K562 (cell line): ENCODE measurements around the gene TSGA10IP. TPM values are rescaled to one million over a fixed set of nuclear protein-coding genes. Genes with fewer than 3 reads are reported as not detected.

Experiments
- BHLHE40 ChIP-seq: IDR thresholded peaks from 2 replicates; pipeline ENCODE4 v1.6.1; 2011; ENCODE audit warnings: low read length, improper control_type of control experiment
- FOXK2 ChIP-seq, 2 experiments: fragments of 450-650 bp; IDR thresholded peaks in 1 of 2; conservative IDR thresholded peaks in 1 of 2; 2 replicates each; pipeline ENCODE4 v1.6.1; 2016; ENCODE audit warnings: low read depth in 2 of 2, mild to moderate bottlenecking in 1 of 2
- GTF2A2 ChIP-seq: IDR thresholded peaks from 2 replicates; pipeline ENCODE4 v1.6.1; 2016; ENCODE audit warnings: mild to moderate bottlenecking, missing genetic modification characterization, missing compliant biosample characterization
- HIVEP1 ChIP-seq: fragments of 250-450 bp; sonication (Bioruptor Pico); IDR thresholded peaks from 2 replicates; pipeline ENCODE4 v1.4.0; 2020; ENCODE audit warnings: mild to moderate bottlenecking
- KAT7 ChIP-seq: sonication (generic); formaldehyde crosslinking; IDR thresholded peaks from 2 replicates; pipeline ENCODE4 v1.8.0; 2022; ENCODE audit warnings: missing genetic modification reagents, mild to moderate bottlenecking, borderline replicate concordance
- MCM3 ChIP-seq: fragments of 450-650 bp; IDR thresholded peaks from 2 replicates; pipeline ENCODE4 v1.6.1; 2016
- MEIS2 ChIP-seq: fragments of 450-650 bp; IDR thresholded peaks from 2 replicates; pipeline ENCODE4 v1.6.1; 2014; ENCODE audit warnings: mild to moderate bottlenecking; ENCODE audit not compliant: partially characterized antibody
- NRF1 ChIP-seq, 2 experiments: fragments of 450-650 bp; IDR thresholded peaks in 1 of 2; conservative IDR thresholded peaks in 1 of 2; 2 replicates each; pipeline ENCODE4 v1.6.1; 2014; ENCODE audit warnings: mild to moderate bottlenecking in 2 of 2
- POLR3A ChIP-seq: IDR thresholded peaks from 2 replicates; pipeline ENCODE4 v1.6.1; 2011; ENCODE audit warnings: borderline replicate concordance, mild to moderate bottlenecking, moderate library complexity; ENCODE audit not compliant: insufficient read length, insufficient read depth; ENCODE audit errors: extremely low read depth
- RBM25 ChIP-seq: fragments of 200-400 bp; formaldehyde crosslinking; IDR thresholded peaks from 2 replicates; pipeline ENCODE4 v1.6.1; 2018; ENCODE audit warnings: low read length, low read depth, moderate library complexity; ENCODE audit not compliant: severe bottlenecking
- SAP30 ChIP-seq: fragments of 200-600 bp; sonication (generic); IDR thresholded peaks from 2 replicates; pipeline ENCODE4 v1.6.1; 2012; ENCODE audit warnings: borderline replicate concordance, low read depth, mild to moderate bottlenecking, moderate library complexity, low read length, control low read depth, inconsistent platforms; ENCODE audit not compliant: insufficient read depth, poor library complexity, severe bottlenecking
- SIN3B ChIP-seq: fragments of 450-650 bp; IDR thresholded peaks from 2 replicates; pipeline ENCODE4 v1.6.1; 2017; ENCODE audit warnings: low read depth, mild to moderate bottlenecking, moderate library complexity
- ZC3H4 ChIP-seq: sonication (generic); formaldehyde crosslinking; IDR thresholded peaks from 2 replicates; pipeline ENCODE4 v1.9.0; 2021; ENCODE audit warnings: missing genetic modification reagents, borderline replicate concordance
- ZC3H8 ChIP-seq: fragments of 450-650 bp; IDR thresholded peaks from 2 replicates; pipeline ENCODE4 v1.6.1; 2017
- ZFP36 ChIP-seq: fragments of 150-350 bp; IDR thresholded peaks from 2 replicates; pipeline ENCODE4 v1.6.1; 2018; ENCODE audit warnings: low read length, low read depth; ENCODE audit not compliant: partially characterized antibody
- polyA plus RNA-seq, 8 experiments: library from polyadenylated mRNA; depleted of rRNA in 4 of 8; stranded (reverse) in 5 of 8; unstranded in 3 of 8; fragments of >200 nt; fragmentation: Nextera tagmentation in 2 of 8; fragmentation: Illumina TruSeq in 1 of 8; extraction: Ambion mirVana in 2 of 8; extraction: Trizol in 1 of 8; gene quantifications; 2 replicates each; pipeline versions ENCODE4 v1.2.1 to v1.2.3, GENCODE V29; 2011 to 2014; ENCODE audit warnings: inconsistent platforms in 1 of 8, missing spikeins in 1 of 8
- total RNA-seq, 7 experiments: library from RNA; depleted of rRNA in 6 of 7; stranded (reverse); fragments of >200 nt in 6 of 7; fragmentation: Illumina TruSeq in 2 of 7; extraction: Trizol in 2 of 7; gene quantifications; 2 replicates each; pipeline versions ENCODE4 v1.2.1 to v1.2.3, GENCODE V29; 2011 to 2021; ENCODE audit warnings: low replicate concordance in 1 of 7
- TF ChIP-seq, protein P1 (sequence below): sonication (generic); formaldehyde crosslinking; IDR thresholded peaks from 2 replicates; pipeline ENCODE4 v1.8.0; 2022; ENCODE audit warnings: mild to moderate bottlenecking, low read depth, missing genetic modification reagents
- TF ChIP-seq, protein P2 (sequence below), 2 experiments: fragments of 450-650 bp; IDR thresholded peaks; 2 replicates each; pipeline ENCODE4 v1.6.1; 2018; ENCODE audit warnings: mild to moderate bottlenecking in 2 of 2, low read depth in 1 of 2; ENCODE audit not compliant: partially characterized antibody in 2 of 2
- TF ChIP-seq, protein P3 (sequence below): fragments of 150-350 bp; conservative IDR thresholded peaks from 2 replicates; pipeline ENCODE4 v1.6.1; 2014; ENCODE audit warnings: low read length
- TF ChIP-seq, protein P4 (sequence below): fragments of 450-650 bp; formaldehyde crosslinking; IDR thresholded peaks from 2 replicates; pipeline ENCODE4 v1.4.0; 2020; ENCODE audit warnings: mild to moderate bottlenecking

The TSGA10IP gene
- total and polyA plus RNA-seq, 9 of the 15 experiments (the other 6 are each of a cell fraction or from before 2014, with no cell fraction given), result not detected

DNA sequence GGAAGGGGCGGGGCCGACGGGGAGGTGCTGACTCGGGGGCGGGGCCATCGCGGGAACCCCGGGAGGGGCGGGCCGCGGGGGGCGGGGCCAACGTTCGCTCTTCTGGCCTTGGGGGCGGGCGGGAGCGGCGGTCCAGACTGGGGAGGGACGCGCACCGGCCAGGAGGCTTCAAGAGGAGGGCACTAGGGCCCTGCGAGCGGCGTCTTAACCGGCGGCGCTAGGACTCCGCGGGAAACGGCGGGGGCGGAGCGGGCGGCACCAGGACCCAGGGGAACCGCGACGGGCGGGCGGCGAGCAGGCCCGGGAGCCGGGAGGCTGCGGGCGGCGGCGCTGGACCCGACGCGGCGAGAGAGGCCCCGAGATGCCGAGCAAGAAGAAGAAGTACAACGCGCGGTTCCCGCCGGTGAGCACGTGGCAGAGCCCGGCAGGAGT, 26.1 kb upstream of the TSGA10IP start, which contains the start of gene DRAP1 (continued):
- TF ChIP-seq KAT7, result peak; percentile 66; the same call in 1 of the 2 replicates
- peak; percentile 75 for TF ChIP-seq ZFP36
- peak; percentile 45; the same call in 1 of the 2 replicates for TF ChIP-seq BHLHE40
- TF ChIP-seq GTF2A2 (tag), result 0 out of 2 replicates have a peak, but pooled peaks have one; percentile 8
- TF ChIP-seq, protein P1, sequence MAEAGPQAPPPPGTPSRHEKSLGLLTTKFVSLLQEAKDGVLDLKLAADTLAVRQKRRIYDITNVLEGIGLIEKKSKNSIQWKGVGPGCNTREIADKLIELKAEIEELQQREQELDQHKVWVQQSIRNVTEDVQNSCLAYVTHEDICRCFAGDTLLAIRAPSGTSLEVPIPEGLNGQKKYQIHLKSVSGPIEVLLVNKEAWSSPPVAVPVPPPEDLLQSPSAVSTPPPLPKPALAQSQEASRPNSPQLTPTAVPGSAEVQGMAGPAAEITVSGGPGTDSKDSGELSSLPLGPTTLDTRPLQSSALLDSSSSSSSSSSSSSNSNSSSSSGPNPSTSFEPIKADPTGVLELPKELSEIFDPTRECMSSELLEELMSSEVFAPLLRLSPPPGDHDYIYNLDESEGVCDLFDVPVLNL, result peak; percentile 78; the same call in 1 of the 2 replicates
- TF ChIP-seq ZC3H8, result no peak
- TF ChIP-seq RBM25, result peak; percentile 97
- TF ChIP-seq SIN3B, result peak; percentile 60; the same call in 1 of the 2 replicates
- TF ChIP-seq POLR3A, result no peak
- TF ChIP-seq MEIS2, result peak; percentile 19
- TF ChIP-seq, protein P2, sequence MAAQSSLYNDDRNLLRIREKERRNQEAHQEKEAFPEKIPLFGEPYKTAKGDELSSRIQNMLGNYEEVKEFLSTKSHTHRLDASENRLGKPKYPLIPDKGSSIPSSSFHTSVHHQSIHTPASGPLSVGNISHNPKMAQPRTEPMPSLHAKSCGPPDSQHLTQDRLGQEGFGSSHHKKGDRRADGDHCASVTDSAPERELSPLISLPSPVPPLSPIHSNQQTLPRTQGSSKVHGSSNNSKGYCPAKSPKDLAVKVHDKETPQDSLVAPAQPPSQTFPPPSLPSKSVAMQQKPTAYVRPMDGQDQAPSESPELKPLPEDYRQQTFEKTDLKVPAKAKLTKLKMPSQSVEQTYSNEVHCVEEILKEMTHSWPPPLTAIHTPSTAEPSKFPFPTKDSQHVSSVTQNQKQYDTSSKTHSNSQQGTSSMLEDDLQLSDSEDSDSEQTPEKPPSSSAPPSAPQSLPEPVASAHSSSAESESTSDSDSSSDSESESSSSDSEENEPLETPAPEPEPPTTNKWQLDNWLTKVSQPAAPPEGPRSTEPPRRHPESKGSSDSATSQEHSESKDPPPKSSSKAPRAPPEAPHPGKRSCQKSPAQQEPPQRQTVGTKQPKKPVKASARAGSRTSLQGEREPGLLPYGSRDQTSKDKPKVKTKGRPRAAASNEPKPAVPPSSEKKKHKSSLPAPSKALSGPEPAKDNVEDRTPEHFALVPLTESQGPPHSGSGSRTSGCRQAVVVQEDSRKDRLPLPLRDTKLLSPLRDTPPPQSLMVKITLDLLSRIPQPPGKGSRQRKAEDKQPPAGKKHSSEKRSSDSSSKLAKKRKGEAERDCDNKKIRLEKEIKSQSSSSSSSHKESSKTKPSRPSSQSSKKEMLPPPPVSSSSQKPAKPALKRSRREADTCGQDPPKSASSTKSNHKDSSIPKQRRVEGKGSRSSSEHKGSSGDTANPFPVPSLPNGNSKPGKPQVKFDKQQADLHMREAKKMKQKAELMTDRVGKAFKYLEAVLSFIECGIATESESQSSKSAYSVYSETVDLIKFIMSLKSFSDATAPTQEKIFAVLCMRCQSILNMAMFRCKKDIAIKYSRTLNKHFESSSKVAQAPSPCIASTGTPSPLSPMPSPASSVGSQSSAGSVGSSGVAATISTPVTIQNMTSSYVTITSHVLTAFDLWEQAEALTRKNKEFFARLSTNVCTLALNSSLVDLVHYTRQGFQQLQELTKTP (IDR thresholded peaks at IDR 0.05; ENCODE audit: low read depth in 1 of 2, partially characterized antibody in 2 of 2), result peak in 1 of 2 experiments; percentile 71
- no peak for TF ChIP-seq SAP30
- TF ChIP-seq NRF1 (conservative IDR thresholded peaks at IDR 0.05 in 1 of 2, IDR thresholded peaks at IDR 0.05 in 1 of 2), result no peak
- peak; percentile 93 for TF ChIP-seq HIVEP1 (CRISPR knock-in tag)
- TF ChIP-seq ZC3H4, result no peak
- TF ChIP-seq MCM3, result no peak
- no peak for TF ChIP-seq FOXK2 (conservative IDR thresholded peaks at IDR 0.05 in 1 of 2, IDR thresholded peaks at IDR 0.05 in 1 of 2; ENCODE audit: low read depth in 2 of 2)
- TF ChIP-seq, protein P3, sequence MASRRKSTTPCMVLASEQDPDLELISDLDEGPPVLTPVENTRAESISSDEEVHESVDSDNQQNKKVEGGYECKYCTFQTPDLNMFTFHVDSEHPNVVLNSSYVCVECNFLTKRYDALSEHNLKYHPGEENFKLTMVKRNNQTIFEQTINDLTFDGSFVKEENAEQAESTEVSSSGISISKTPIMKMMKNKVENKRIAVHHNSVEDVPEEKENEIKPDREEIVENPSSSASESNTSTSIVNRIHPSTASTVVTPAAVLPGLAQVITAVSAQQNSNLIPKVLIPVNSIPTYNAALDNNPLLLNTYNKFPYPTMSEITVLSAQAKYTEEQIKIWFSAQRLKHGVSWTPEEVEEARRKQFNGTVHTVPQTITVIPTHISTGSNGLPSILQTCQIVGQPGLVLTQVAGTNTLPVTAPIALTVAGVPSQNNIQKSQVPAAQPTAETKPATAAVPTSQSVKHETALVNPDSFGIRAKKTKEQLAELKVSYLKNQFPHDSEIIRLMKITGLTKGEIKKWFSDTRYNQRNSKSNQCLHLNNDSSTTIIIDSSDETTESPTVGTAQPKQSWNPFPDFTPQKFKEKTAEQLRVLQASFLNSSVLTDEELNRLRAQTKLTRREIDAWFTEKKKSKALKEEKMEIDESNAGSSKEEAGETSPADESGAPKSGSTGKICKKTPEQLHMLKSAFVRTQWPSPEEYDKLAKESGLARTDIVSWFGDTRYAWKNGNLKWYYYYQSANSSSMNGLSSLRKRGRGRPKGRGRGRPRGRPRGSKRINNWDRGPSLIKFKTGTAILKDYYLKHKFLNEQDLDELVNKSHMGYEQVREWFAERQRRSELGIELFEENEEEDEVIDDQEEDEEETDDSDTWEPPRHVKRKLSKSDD, result peak; percentile 44; the same call in 1 of the 2 replicates
- TF ChIP-seq, protein P4, sequence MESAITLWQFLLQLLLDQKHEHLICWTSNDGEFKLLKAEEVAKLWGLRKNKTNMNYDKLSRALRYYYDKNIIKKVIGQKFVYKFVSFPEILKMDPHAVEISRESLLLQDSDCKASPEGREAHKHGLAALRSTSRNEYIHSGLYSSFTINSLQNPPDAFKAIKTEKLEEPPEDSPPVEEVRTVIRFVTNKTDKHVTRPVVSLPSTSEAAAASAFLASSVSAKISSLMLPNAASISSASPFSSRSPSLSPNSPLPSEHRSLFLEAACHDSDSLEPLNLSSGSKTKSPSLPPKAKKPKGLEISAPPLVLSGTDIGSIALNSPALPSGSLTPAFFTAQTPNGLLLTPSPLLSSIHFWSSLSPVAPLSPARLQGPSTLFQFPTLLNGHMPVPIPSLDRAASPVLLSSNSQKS (CRISPR knock-in tag), result no peak
